Mucosa of stomach (tissue), 1 donor: Measurements from ENCODE around the gene AOC3.
A peak's percentile ranks its signal among the peaks of the same experiment; 100 is the strongest.
"Not testable (repeated sequence)": the region's sequence is repeated elsewhere in the genome, so short reads cannot be mapped to it uniquely, and the experiment has no call there.

ENCODE experiments used
- H3K27me3 ChIP-seq: one replicate; pipeline ENCODE4 v1.7.0; 2013; ENCODE audit warnings: mild to moderate bottlenecking, low read length; ENCODE audit not compliant: control insufficient read depth, insufficient read depth
- H3K36me3 ChIP-seq: one replicate; pipeline ENCODE4 v1.7.0; 2013; ENCODE audit warnings: low read length; ENCODE audit not compliant: control insufficient read depth, insufficient read depth
- H3K4me1 ChIP-seq: one replicate; pipeline ENCODE4 v1.7.0; 2013; ENCODE audit warnings: mild to moderate bottlenecking, low read length; ENCODE audit not compliant: control insufficient read depth, insufficient read depth
- H3K4me3 ChIP-seq: one replicate; pipeline ENCODE4 v1.7.0; 2013; ENCODE audit warnings: low read length
- H3K9ac ChIP-seq: one replicate; pipeline ENCODE4 v1.7.0; 2013; ENCODE audit warnings: mild to moderate bottlenecking, low read length, moderate library complexity
- H3K9me3 ChIP-seq: one replicate; pipeline ENCODE4 v1.7.0; 2013; ENCODE audit warnings: mild to moderate bottlenecking, low read length, moderate library complexity; ENCODE audit not compliant: control insufficient read depth
- donor health status: Pancreatic carcinoma.

Gene AOC3

DNA sequence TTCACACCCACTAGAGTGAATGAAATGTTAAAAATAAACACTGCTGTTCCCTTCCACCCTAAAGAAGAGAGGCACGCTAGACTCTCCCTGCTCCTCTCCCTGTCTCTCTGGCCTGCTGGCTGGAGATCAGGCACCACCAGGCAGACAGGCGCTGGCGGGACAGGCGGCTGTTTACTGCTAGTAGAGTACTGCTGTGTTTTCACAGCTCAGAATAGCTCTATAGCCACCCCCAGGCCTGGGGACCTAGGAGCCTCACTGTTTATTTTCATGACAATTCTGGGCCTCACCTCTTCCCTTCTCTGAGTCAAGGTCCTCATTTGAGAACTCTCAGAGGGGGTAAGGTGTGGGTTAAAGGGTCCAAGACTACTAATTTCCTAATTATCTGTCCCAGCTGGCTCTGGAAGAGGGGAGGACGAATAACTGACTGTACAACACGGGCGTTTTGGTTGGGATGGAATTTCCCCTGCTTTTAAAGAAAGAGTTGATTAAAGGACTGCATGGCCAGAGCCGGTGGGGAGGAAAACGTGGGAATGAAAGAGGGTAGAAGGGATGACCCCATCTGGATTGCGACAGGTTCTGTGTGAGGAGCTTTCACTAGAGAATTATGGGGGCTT, 40.6 kb downstream of the AOC3 start:
- H3K27me3 ChIP-seq = no peaks in the 10 kb centered on the region
- no peaks in the 10 kb centered on the region for H3K9me3 ChIP-seq
- peaks cover 35% of the 10 kb centered on the region for H3K4me1 ChIP-seq
- peak overlapping the region; percentile 31 for H3K9ac ChIP-seq
- no peaks in the 10 kb centered on the region for H3K36me3 ChIP-seq
- no peak overlapping the region for H3K4me3 ChIP-seq

DNA sequence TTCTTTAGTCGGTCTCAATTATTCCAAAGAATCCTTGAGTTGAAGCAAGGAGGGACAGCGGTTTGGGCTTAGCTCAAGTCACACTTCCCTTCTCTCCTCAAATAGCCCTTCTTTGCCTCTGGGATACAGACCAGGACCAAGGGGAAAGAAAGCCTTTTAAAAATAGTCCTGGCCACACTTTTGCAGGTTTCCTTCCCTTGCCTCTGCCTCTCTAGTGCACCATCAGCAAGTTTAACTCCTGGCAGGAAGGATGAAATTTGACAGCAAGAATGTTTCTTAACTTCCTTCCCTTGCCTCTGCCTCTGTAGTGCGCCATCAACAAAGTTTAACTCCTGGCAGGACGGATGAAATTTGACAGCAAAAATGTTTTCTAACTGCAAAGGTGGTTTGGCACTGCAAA, 42.4 kb downstream of the AOC3 start:
- H3K9me3 ChIP-seq = no peaks in the 10 kb centered on the region
- no peak overlapping the region for H3K4me3 ChIP-seq
- H3K4me1 ChIP-seq = peaks cover 35% of the 10 kb centered on the region
- H3K27me3 ChIP-seq = no peaks in the 10 kb centered on the region
- H3K9ac ChIP-seq = no peak overlapping the region
- H3K36me3 ChIP-seq = no peaks in the 10 kb centered on the region

DNA sequence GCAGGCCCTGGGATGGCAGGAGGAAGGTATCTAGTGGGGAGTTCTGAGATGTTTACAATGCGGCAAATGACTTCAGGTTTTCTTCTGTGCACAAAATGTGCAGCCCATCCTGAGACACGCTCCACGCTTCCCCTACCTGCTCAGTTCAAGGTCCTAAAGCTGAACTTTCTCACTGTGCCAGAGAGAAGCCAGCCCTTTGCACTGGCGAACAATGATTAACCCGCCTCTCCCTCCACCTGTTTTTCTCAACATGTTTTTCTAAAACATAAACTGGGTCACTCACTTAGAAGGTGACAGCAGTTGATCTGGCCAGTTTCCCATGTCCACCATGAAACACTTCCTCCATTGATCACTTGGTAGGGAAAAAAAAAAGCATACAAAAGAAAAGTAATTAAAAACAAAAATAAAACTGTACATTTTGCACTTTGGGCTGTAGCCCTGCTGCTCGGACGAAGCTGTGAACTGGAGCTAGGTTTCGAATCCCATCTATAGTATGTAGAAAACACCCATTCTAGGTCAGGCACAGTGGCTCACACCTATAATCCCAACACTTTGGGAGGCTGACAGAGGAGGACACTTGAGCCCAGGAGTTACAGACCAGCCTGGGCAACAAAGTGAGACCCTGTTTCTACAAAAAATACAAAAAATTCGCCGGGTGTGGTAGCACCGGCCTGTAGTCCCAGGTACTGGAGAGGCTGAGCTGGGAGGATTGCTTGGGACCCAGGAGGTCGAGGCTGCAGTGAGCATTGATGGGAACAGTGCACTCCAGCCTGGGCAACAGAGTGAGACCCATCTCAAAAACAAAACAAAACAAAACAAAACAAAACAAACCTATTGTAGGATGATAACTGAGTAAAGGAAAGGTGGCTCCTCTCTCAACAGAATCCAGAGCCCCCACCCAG, 43.5 kb downstream of the AOC3 start:
- Histone ChIP-seq H3K4me3 (no peak overlapping the region), H3K4me1 (peaks cover 35% of the 10 kb centered on the region), H3K9ac (no peak overlapping the region), H3K36me3 (no peaks in the 10 kb centered on the region), H3K27me3 (no peaks in the 10 kb centered on the region), H3K9me3 (no peaks in the 10 kb centered on the region)

DNA sequence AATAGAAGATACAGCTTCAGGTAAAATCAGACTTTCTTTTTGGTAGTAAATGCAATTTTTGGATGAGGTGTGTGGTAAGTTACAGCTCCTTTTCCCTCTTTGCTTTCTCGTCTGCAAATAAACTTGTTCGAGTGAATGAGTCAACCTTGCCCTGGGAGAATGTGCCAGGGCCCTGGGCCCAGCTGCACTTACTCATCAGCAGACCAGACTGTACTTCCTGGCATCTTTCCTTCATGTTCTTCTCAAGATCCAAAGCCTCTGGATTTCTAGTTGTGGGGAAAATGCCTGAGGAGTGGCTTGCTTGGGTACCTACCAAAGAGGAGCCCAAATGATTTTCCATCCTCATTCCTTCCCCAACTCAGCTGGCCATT, 44.2 kb downstream of the AOC3 start:
- Histone ChIP-seq H3K9me3 (no peaks in the 10 kb centered on the region), H3K36me3 (no peaks in the 10 kb centered on the region), H3K9ac (no peak overlapping the region), H3K4me3 (no peak overlapping the region), H3K4me1 (peaks cover 35% of the 10 kb centered on the region), H3K27me3 (no peaks in the 10 kb centered on the region)

DNA sequence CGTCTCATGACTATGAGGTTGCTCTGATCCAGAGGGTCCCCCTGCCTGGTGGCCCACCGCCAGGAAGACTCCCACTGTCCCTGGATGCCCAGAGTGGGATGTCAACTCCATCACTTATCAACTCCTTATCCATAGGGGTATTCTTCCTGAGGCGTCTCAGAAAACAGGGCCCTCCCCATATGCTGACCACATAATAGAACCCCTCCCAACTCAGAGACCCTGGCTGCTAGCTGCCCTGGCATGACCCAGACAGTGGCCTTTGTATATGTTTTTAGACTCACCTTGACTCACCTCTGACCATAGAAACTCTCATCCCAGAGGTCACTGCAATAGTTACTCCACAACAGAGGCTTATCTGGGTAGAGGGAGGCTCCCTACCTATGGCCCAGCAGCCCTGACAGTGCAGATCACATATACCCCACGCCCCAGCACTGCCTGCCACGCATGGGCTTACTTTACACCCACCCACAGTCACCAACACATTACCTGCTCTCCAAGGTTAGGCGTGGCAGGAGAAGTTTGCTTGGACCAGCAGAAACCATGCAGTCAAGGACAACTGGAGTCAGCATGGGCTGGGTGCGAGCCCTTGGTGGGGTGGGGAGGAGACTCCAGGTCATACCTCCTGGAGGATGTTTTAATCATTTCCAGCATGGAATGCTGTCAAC, 47.3 kb downstream of the AOC3 start:
- Histone ChIP-seq H3K9ac (no peak overlapping the region), H3K4me1 (peaks cover 24% of the 10 kb centered on the region), H3K36me3 (no peaks in the 10 kb centered on the region), H3K27me3 (peaks cover 5% of the 10 kb centered on the region), H3K4me3 (no peak overlapping the region), H3K9me3 (no peaks in the 10 kb centered on the region)

DNA sequence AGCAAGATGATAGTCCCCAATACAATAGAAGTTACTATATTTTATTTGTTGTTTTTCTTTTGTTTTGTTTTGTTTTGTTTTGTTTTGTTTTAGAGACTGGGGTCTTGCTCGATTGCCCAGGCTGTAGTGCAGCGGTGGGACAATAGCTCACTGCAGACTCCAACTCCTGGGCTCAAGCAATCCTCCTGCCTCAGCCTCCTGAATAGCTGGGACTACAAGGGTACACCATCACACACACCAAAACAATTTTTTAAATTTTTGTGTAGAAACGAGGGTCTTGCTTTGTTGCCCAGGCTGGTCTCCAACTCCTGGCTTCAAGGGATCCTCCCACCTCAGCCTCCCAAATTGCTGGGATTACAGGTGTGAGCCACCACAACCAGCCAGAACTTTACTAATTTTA, 49.0 kb downstream of the AOC3 start:
- not testable (repeated sequence) for H3K4me3 ChIP-seq, H3K27me3 ChIP-seq, H3K9ac ChIP-seq, H3K36me3 ChIP-seq, H3K4me1 ChIP-seq, H3K9me3 ChIP-seq

DNA sequence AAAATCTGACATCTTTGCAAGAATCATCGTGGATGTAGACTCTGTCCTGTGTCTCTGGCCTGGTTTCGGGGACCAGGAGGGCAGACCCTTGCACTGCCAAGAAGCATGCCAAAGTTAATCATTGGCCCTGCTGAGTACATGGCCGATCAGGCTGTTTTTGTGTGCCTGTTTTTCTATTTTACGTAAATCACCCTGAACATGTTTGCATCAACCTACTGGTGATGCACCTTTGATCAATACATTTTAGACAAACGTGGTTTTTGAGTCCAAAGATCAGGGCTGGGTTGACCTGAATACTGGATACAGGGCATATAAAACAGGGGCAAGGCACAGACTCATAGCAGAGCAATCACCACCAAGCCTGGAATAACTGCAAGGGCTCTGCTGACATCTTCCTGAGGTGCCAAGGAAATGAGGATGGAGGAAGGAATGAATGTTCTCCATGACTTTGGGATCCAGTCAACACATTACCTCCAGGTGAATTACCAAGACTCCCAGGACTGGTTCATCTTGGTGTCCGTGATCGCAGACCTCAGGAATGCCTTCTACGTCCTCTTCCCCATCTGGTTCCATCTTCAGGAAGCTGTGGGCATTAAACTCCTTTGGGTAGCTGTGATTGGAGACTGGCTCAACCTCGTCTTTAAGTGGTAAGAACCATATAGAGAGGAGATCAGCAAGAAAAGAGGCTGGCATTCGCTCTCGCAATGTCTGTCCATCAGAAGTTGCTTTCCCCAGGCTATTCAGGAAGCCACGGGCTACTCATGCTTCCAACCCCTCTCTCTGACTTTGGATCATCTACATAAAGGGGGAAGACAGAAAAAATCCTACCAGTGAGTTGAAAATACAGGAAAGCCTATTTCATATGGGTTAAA, 49.7 kb downstream of the AOC3 start, which contains the start of gene G6PC1:
G6PC1 (plus strand) TSS at position 340 of the 872 bp plus-strand sequence; CDS start at position 418, 78 bp downstream.
- Histone ChIP-seq H3K9ac (no peak within 1 kb of the TSS), H3K4me1 (no peaks in the 10 kb centered on the region), H3K4me3 (no peak within 1 kb of the TSS), H3K9me3 (no peaks in the 10 kb centered on the region), H3K36me3 (no peaks in the 10 kb centered on the region), H3K27me3 (peaks cover 5% of the 10 kb centered on the region)

DNA sequence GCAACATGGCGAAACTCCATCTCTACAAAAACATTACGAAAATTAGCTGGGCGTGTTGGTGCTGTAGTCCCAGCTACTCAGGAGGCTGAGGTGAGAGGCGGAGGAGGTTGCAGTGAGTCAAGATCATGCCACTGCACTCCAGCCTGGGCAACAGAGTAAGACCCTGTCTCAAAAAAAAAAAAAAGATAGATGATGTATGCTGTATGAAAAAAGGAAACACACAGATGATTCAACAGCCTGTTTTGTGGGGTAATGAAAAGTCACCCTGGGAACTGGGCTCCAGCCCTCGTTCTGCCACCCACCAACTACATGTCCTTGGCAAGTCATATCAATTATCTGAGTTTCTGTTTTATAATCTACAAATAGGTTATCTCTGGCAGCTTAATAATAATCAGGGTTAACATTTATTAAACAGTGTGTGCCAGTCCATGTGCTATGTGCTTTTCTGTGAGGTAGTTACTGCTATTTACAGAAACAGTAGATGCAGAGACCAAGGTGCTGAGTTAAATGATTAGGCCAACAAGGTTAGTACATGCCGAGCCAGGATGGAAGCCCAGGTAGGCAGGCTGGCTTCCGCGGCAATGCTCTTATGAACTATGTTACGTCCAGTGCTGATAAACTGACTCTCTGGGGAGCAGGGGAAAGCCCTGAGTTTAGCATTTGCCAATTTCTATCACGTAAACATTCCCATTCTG, 50.7 kb downstream of the AOC3 start:
- Histone ChIP-seq H3K9ac (no peak overlapping the region), H3K9me3 (no peaks in the 10 kb centered on the region), H3K36me3 (no peaks in the 10 kb centered on the region), H3K27me3 (peaks cover 5% of the 10 kb centered on the region), H3K4me1 (no peaks in the 10 kb centered on the region), H3K4me3 (no peak overlapping the region)

DNA sequence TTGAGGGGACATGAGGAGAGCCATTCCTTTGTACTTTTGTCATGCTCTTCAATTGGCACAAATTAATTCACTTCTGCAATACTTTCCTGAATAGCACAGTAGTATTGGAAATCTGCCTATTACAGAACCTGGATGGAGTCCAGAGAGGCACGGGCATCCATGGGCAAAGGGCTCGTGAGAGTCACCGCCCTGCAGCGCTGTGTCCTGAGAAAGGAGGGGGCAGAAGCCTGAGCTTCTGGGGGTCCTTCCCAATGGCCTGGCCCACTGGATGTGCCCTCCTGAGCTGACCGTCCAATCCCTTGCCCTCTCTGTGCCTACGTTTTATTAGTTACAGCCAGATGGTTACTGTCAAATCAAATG, 53.1 kb downstream of the AOC3 start:
- H3K36me3 ChIP-seq = no peaks in the 10 kb centered on the region
- peaks cover 5% of the 10 kb centered on the region for H3K27me3 ChIP-seq
- no peaks in the 10 kb centered on the region for H3K4me1 ChIP-seq
- H3K9ac ChIP-seq = no peak overlapping the region
- H3K9me3 ChIP-seq = no peaks in the 10 kb centered on the region
- no peak overlapping the region for H3K4me3 ChIP-seq

DNA sequence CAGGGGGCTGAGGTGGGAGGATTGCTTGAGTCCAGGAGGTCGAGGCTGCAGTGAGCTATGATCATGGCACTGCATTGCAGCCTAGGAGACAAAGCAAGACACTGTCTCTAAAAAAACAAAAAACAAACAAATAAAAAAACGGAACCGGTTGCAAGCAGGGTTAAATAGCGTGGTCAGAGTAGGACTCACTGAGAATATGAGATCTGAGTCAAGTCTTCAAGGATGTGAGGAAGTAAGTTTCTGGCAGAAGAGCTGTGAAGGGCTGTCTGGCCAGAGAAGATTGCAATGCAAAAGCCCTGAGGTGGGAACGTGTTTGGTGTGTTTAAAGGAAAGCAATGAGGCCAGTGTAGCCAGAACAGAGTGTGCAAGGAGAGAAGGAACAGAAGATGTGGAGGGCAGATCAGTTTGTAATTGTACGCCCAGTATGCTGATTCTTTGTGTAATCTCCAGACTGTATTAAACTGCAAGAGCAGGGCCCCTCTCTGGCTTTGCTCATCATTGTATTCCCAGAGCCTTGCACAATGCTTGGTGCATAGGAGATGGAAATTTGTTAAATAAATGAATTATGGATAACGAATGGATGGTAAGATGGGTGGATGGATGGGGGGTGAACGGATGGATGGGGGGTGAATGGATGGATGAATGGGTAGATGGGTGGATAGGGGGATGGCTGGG, 55.9 kb downstream of the AOC3 start:
- Histone ChIP-seq H3K4me3 (no peak overlapping the region), H3K27me3 (peaks cover 20% of the 10 kb centered on the region), H3K9me3 (no peaks in the 10 kb centered on the region), H3K36me3 (no peaks in the 10 kb centered on the region), H3K4me1 (no peaks in the 10 kb centered on the region), H3K9ac (no peak overlapping the region)
